Neural cell (in vitro differentiated cells): ENCODE data around the gene CDNF. TPM values are rescaled to one million over a fixed set of nuclear protein-coding genes. Genes with fewer than 3 reads are reported as not detected.

Experiments
- H2AFZ ChIP-seq: fragments of 200-600, 300-800 bp; sonication (generic), shearing (Covaris generic); 2 replicates; pipeline ENCODE4 v1.6.0; 2014; ENCODE audit warnings: low read depth, mild to moderate bottlenecking, antibody characterized with exemption, low read length, moderate library complexity
- H3F3A ChIP-seq: fragments of 200-600 bp; shearing (Covaris generic); 2 replicates; pipeline ENCODE4 v1.6.1; 2016; ENCODE audit warnings: mild to moderate bottlenecking, moderate library complexity, mixed read lengths, antibody characterized with exemption, low read length; ENCODE audit not compliant: insufficient read depth, poor library complexity, severe bottlenecking
- H3K27ac ChIP-seq: fragments of 200-600, 300-800 bp; sonication (generic), shearing (Covaris generic); 2 replicates; pipeline ENCODE4 v1.5.1; 2014; ENCODE audit warnings: mild to moderate bottlenecking, low read length, moderate library complexity
- H3K27me3 ChIP-seq: fragments of 300-800, 200-600 bp; sonication (generic), shearing (Covaris generic); 2 replicates; pipeline ENCODE4 v1.6.0; 2014; ENCODE audit warnings: mild to moderate bottlenecking, low read depth, low read length, moderate library complexity; ENCODE audit not compliant: insufficient read depth
- H3K36me3 ChIP-seq: fragments of 300-800, 200-600 bp; sonication (generic), shearing (Covaris generic); 2 replicates; pipeline ENCODE4 v1.5.1; 2014; ENCODE audit warnings: mild to moderate bottlenecking, antibody characterized with exemption, low read length, moderate library complexity; ENCODE audit not compliant: insufficient read depth
- H3K4me2 ChIP-seq: fragments of 300-800, 200-600 bp; sonication (generic), shearing (Covaris generic); 2 replicates; pipeline ENCODE4 v1.6.0; 2014; ENCODE audit warnings: mild to moderate bottlenecking, low read length
- H3K4me3 ChIP-seq: fragments of 300-800, 200-600 bp; sonication (generic), shearing (Covaris generic); 2 replicates; pipeline ENCODE4 v1.5.1; 2014; ENCODE audit warnings: mild to moderate bottlenecking, low read length, moderate library complexity
- H3K79me2 ChIP-seq: fragments of 200-600 bp; shearing (Covaris generic); replicated peaks from 2 replicates; pipeline ENCODE4 v1.6.0; 2014; ENCODE audit warnings: mild to moderate bottlenecking, low read length, moderate library complexity; ENCODE audit not compliant: insufficient read depth
- H3K9ac ChIP-seq: fragments of 300-800, 200-600 bp; sonication (generic), shearing (Covaris generic); 2 replicates; pipeline ENCODE4 v1.6.1; 2016; ENCODE audit warnings: mild to moderate bottlenecking, low read length, mixed read lengths
- H3K9me2 ChIP-seq: fragments of 200-600 bp; shearing (Covaris generic); 2 replicates; pipeline ENCODE4 v1.6.1; 2016; ENCODE audit warnings: mild to moderate bottlenecking, low read length, mixed read lengths; ENCODE audit not compliant: insufficient read depth
- H3K9me3 ChIP-seq: fragments of 200-600, 300-800 bp; sonication (generic), shearing (Covaris generic); 2 replicates; pipeline ENCODE4 v1.6.1; 2016; ENCODE audit warnings: mild to moderate bottlenecking, mixed run types, low read length, moderate library complexity, mixed read lengths
- H4K20me1 ChIP-seq: fragments of 200-600 bp; shearing (Covaris generic); 2 replicates; pipeline ENCODE4 v1.6.1; 2016; ENCODE audit warnings: mild to moderate bottlenecking, mixed run types; ENCODE audit not compliant: insufficient read depth
- CTCF ChIP-seq: fragments of 450-650 bp; IDR thresholded peaks from 2 replicates; pipeline ENCODE4 v1.5.1; 2014; ENCODE audit warnings: antibody characterized with exemption, mild to moderate bottlenecking, moderate library complexity; ENCODE audit not compliant: poor library complexity, severe bottlenecking
- EP300 ChIP-seq: fragments of 450-650 bp; conservative IDR thresholded peaks from 2 replicates; pipeline ENCODE4 v1.6.1; 2014; ENCODE audit warnings: antibody characterized with exemption, mild to moderate bottlenecking, moderate library complexity; ENCODE audit not compliant: poor library complexity, severe bottlenecking
- EZH2 ChIP-seq: fragments of 200-600, 300-800 bp; shearing (Covaris generic), sonication (generic); IDR thresholded peaks from 2 replicates; pipeline ENCODE4 v1.6.1; 2014; ENCODE audit warnings: antibody characterized with exemption, low read length, borderline replicate concordance, mild to moderate bottlenecking; ENCODE audit not compliant: insufficient read depth, poor library complexity, severe bottlenecking
- MXI1 ChIP-seq: fragments of 450-650 bp; conservative IDR thresholded peaks from 2 replicates; pipeline ENCODE4 v1.6.1; 2014; ENCODE audit warnings: antibody characterized with exemption, mild to moderate bottlenecking; ENCODE audit not compliant: poor library complexity, severe bottlenecking
- POLR2AphosphoS5 ChIP-seq: IDR thresholded peaks from 2 replicates; pipeline ENCODE4 v1.6.1; 2012
- RAD21 ChIP-seq: fragments of 450-650 bp; conservative IDR thresholded peaks from 2 replicates; pipeline ENCODE4 v1.6.1; 2014; ENCODE audit warnings: antibody characterized with exemption, mild to moderate bottlenecking, moderate library complexity
- SMC3 ChIP-seq: fragments of 450-650 bp; conservative IDR thresholded peaks from 2 replicates; pipeline ENCODE4 v1.6.1; 2014; ENCODE audit warnings: antibody characterized with exemption, mild to moderate bottlenecking, moderate library complexity; ENCODE audit not compliant: poor library complexity
- TAF1 ChIP-seq: IDR thresholded peaks from 2 replicates; pipeline ENCODE4 v1.6.1; 2012; ENCODE audit warnings: low read depth
- polyA plus RNA-seq: library from polyadenylated mRNA; depleted of rRNA; stranded (reverse); fragments of >200 nt; gene quantifications from 2 replicates; pipeline ENCODE4 v1.2.3, GENCODE V29; 2014
- TF ChIP-seq, protein P1 (sequence below): IDR thresholded peaks from 2 replicates; pipeline ENCODE4 v1.6.1; 2012; ENCODE audit warnings: borderline replicate concordance

The CDNF gene
- polyA plus RNA-seq, 1 donor from 2014 or later, result 1.5 TPM

GRCh38 chr10:14779001-14779651, 58.7 kb downstream of the CDNF start:
- no peak overlapping the region for H3K9ac ChIP-seq
- no peak overlapping the region for H2AFZ ChIP-seq
- no peaks in the 10 kb centered on the region for H3K36me3 ChIP-seq
- no peak overlapping the region for H3K4me3 ChIP-seq
- no peaks in the 10 kb centered on the region for H4K20me1 ChIP-seq
- no peaks in the 10 kb centered on the region for H3K79me2 ChIP-seq
- H3K27me3 ChIP-seq, result no peaks in the 10 kb centered on the region
- no peaks in the 10 kb centered on the region for H3K9me3 ChIP-seq
- TF ChIP-seq RAD21, result no peak
- TF ChIP-seq, protein P1, sequence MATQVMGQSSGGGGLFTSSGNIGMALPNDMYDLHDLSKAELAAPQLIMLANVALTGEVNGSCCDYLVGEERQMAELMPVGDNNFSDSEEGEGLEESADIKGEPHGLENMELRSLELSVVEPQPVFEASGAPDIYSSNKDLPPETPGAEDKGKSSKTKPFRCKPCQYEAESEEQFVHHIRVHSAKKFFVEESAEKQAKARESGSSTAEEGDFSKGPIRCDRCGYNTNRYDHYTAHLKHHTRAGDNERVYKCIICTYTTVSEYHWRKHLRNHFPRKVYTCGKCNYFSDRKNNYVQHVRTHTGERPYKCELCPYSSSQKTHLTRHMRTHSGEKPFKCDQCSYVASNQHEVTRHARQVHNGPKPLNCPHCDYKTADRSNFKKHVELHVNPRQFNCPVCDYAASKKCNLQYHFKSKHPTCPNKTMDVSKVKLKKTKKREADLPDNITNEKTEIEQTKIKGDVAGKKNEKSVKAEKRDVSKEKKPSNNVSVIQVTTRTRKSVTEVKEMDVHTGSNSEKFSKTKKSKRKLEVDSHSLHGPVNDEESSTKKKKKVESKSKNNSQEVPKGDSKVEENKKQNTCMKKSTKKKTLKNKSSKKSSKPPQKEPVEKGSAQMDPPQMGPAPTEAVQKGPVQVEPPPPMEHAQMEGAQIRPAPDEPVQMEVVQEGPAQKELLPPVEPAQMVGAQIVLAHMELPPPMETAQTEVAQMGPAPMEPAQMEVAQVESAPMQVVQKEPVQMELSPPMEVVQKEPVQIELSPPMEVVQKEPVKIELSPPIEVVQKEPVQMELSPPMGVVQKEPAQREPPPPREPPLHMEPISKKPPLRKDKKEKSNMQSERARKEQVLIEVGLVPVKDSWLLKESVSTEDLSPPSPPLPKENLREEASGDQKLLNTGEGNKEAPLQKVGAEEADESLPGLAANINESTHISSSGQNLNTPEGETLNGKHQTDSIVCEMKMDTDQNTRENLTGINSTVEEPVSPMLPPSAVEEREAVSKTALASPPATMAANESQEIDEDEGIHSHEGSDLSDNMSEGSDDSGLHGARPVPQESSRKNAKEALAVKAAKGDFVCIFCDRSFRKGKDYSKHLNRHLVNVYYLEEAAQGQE, result no peak
- TF ChIP-seq CTCF, result no peak
- no peak for TF ChIP-seq POLR2AphosphoS5
- no peak for TF ChIP-seq EZH2
- TF ChIP-seq SMC3, result no peak
- TF ChIP-seq EP300, result no peak
- TF ChIP-seq TAF1, result no peak
- no peak for TF ChIP-seq MXI1
- H3K4me2 ChIP-seq, result no peak overlapping the region
- H3K27ac ChIP-seq, result no peak overlapping the region
- no peaks in the 10 kb centered on the region for H3K9me2 ChIP-seq
- no peaks in the 10 kb centered on the region for H3F3A ChIP-seq

GRCh38 chr10:14776546-14776945, 61.3 kb downstream of the CDNF start:
- Histone ChIP-seq H3F3A (no peaks in the 10 kb centered on the region), H3K27ac (no peak overlapping the region), H3K36me3 (no peaks in the 10 kb centered on the region), H3K4me3 (no peak overlapping the region), H3K9me2 (no peaks in the 10 kb centered on the region), H2AFZ (no peak overlapping the region), H3K27me3 (no peaks in the 10 kb centered on the region), H4K20me1 (no peaks in the 10 kb centered on the region), H3K79me2 (no peaks in the 10 kb centered on the region), H3K9me3 (no peaks in the 10 kb centered on the region), H3K4me2 (no peak overlapping the region), H3K9ac (no peak overlapping the region)
- TF ChIP-seq POLR2AphosphoS5 (no peak), RAD21 (no peak), EZH2 (no peak), TAF1 (no peak), SMC3 (no peak), CTCF (no peak), MXI1 (no peak)
